Upper lobe of left lung (tissue), 4 donors: ENCODE data around the gene BRIP1.

Experiments used
- CTCF ChIP-seq, 6 experiments: fragments of 450-650 bp in 4 of 6; fragments of 200-600 bp in 2 of 6; sonication (generic) in 2 of 6; IDR thresholded peaks; one replicate each; pipeline ENCODE4 v1.5.1; 2016 to 2019; ENCODE audit warnings: antibody characterized with exemption in 6 of 6
- EP300 ChIP-seq, 4 donors: sonication (generic); formaldehyde crosslinking; IDR thresholded peaks; one replicate each; pipeline ENCODE4 v1.5.1; 2017; ENCODE audit warnings: antibody characterized with exemption in 4 of 4, control low read depth in 2 of 4
- POLR2A ChIP-seq, 4 donors: fragments of 450-650 bp; IDR thresholded peaks; one replicate each; pipeline ENCODE4 v1.5.1; 2016 to 2017; ENCODE audit warnings: antibody characterized with exemption in 4 of 4, mild to moderate bottlenecking in 2 of 4
- POLR2AphosphoS5 ChIP-seq, 2 donors: sonication (generic); formaldehyde crosslinking; IDR thresholded peaks; one replicate each; pipeline ENCODE4 v1.5.1; 2017; ENCODE audit warnings: antibody characterized with exemption in 2 of 2

DNA sequence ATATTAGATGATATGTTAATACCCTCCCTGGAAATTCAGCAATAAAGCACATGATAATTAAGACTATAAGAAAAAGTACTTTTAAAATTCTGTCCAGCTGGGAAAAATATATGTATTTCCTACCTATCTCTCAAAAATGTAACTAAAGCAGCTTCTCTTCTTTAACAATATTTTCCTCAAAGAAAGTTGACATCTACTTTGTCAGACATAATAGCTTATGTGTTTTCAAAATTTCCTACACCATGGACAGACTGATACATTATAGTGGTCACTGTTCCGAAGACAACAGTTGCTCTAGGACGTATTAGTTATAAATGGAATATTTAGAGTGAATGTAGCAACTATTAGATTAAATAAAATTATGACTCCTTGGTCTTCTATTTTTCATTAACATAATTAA lies 140.9 kb downstream of the BRIP1 start:
- TF ChIP-seq CTCF (IDR thresholded peaks at IDR 0.05) = no peak
- TF ChIP-seq POLR2A (IDR thresholded peaks at IDR 0.05) = no peak
- no peak for TF ChIP-seq EP300 (IDR thresholded peaks at IDR 0.05)
- TF ChIP-seq POLR2AphosphoS5 (IDR thresholded peaks at IDR 0.05) = no peak
